K562 (cell line): ENCODE measurements around the gene CFAP70. TPM values are rescaled to one million over a fixed set of nuclear protein-coding genes. Genes with fewer than 3 reads are reported as not detected.
A peak's percentile ranks its signal among the peaks of the same experiment; 100 is the strongest.

Experiments
- C11orf30 ChIP-seq: fragments of 450-650 bp; IDR thresholded peaks from 2 replicates; pipeline ENCODE4 v1.6.1; 2016; ENCODE audit warnings: low read depth, mild to moderate bottlenecking
- ETS1 ChIP-seq: conservative IDR thresholded peaks from 2 replicates; pipeline ENCODE4 v1.6.1; 2011; ENCODE audit warnings: low read depth, mild to moderate bottlenecking, low read length; ENCODE audit not compliant: control insufficient read depth
- HNRNPLL ChIP-seq: fragments of 200-400 bp; formaldehyde crosslinking; IDR thresholded peaks from 2 replicates; pipeline ENCODE4 v1.6.1; 2017; ENCODE audit warnings: low read length, low read depth, mild to moderate bottlenecking; ENCODE audit not compliant: poor library complexity, severe bottlenecking
- MCM2 ChIP-seq: fragments of 450-650 bp; IDR thresholded peaks from 2 replicates; pipeline ENCODE4 v1.6.1; 2017; ENCODE audit warnings: low read depth, mild to moderate bottlenecking
- PHF21A ChIP-seq: fragments of 450-650 bp; IDR thresholded peaks from 2 replicates; pipeline ENCODE4 v1.6.1; 2017; ENCODE audit warnings: low read depth, borderline replicate concordance
- RBM25 ChIP-seq: fragments of 200-400 bp; formaldehyde crosslinking; IDR thresholded peaks from 2 replicates; pipeline ENCODE4 v1.6.1; 2018; ENCODE audit warnings: low read length, low read depth, moderate library complexity; ENCODE audit not compliant: severe bottlenecking
- SMARCA4 ChIP-seq: fragments of 450-650 bp; IDR thresholded peaks from 2 replicates; pipeline ENCODE4 v1.6.1; 2016
- SMARCA5 ChIP-seq: fragments of 450-650 bp; IDR thresholded peaks from 2 replicates; pipeline ENCODE4 v1.6.1; 2016
- TCF7 ChIP-seq: sonication (generic); IDR thresholded peaks from 2 replicates; pipeline ENCODE4 v1.6.1; 2016; ENCODE audit warnings: antibody characterized with exemption, borderline replicate concordance
- ZNF318 ChIP-seq, 2 experiments: fragments of 450-650 bp; IDR thresholded peaks; 2 replicates each; pipeline ENCODE4 v1.6.1; 2016; ENCODE audit warnings: mild to moderate bottlenecking in 2 of 2, borderline replicate concordance in 1 of 2, low read depth in 1 of 2, moderate library complexity in 1 of 2
- polyA plus RNA-seq, 8 experiments: library from polyadenylated mRNA; depleted of rRNA in 4 of 8; stranded (reverse) in 5 of 8; unstranded in 3 of 8; fragments of >200 nt; fragmentation: Nextera tagmentation in 2 of 8; fragmentation: Illumina TruSeq in 1 of 8; extraction: Ambion mirVana in 2 of 8; extraction: Trizol in 1 of 8; gene quantifications; 2 replicates each; pipeline versions ENCODE4 v1.2.1 to v1.2.3, GENCODE V29; 2011 to 2014; ENCODE audit warnings: inconsistent platforms in 1 of 8, missing spikeins in 1 of 8
- total RNA-seq, 7 experiments: library from RNA; depleted of rRNA in 6 of 7; stranded (reverse); fragments of >200 nt in 6 of 7; fragmentation: Illumina TruSeq in 2 of 7; extraction: Trizol in 2 of 7; gene quantifications; 2 replicates each; pipeline versions ENCODE4 v1.2.1 to v1.2.3, GENCODE V29; 2011 to 2021; ENCODE audit warnings: low replicate concordance in 1 of 7
- TF ChIP-seq, protein P1 (sequence below): sonication (generic); formaldehyde crosslinking; IDR thresholded peaks from 2 replicates; pipeline ENCODE4 v1.8.1; 2023; ENCODE audit warnings: mild to moderate bottlenecking, missing genetic modification reagents, moderate library complexity

CFAP70 gene
- total and polyA plus RNA-seq, 9 of the 15 experiments (the other 6 are each of a cell fraction or from before 2014, with no cell fraction given): 0.27 to 1.6 (median 0.86) TPM

DNA sequence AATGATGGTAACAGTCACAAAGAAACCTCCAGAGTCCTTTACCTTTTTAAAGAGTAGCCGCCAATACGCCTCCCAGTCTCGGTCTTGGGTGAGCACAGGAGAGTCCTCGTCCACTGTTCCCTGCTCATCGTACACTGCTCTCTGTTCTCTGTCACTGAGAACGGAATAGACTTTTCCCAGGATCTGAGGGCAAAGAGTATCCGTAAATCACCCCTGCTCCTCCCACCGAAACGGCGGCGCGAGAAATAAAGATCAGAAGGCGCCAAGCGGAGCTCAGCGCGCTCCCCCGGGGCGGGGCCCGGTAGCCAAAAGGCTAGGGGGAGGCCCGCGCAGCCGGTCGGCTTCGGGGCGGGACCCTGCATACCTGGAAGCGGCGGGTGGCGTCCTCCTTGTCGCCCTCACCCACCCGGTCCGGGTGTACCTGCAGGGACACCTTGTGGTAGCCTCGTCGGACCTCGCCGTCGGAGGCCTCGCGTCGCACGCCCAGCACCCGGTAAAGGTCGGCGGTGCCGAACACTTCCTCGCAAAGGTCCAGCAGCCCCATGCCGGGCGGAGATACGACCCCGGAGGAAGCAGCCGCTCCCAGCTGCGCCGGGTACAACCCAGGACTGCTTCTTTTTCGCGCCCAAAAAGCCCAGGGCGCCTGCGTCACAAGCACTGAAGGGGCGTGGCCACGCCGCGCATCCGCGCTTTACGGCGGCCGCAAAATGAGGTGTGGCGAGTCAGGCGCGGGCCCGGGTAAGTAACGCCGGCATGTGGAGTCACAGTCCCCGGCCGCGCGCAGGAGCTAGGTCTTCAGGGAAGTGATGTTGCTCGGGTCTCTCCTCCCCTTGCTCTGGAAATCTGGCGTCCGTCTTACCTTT, 111.8 kb downstream of the CFAP70 start, which contains the start of gene DNAJC9 (continued):
- peak; percentile 81 for TF ChIP-seq HNRNPLL
- no peak for TF ChIP-seq MCM2
- TF ChIP-seq ZNF318 (IDR thresholded peaks at IDR 0.05; ENCODE audit: borderline replicate concordance in 1 of 2, low read depth in 1 of 2): no peak
- TF ChIP-seq RBM25: no peak
- TF ChIP-seq SMARCA4: peak; percentile 68; the same call in 1 of the 2 replicates
- no peak; the same call in 1 of the 2 replicates for TF ChIP-seq ETS1
- no peak for TF ChIP-seq SMARCA5
- TF ChIP-seq PHF21A: no peak
- no peak; the same call in 1 of the 2 replicates for TF ChIP-seq TCF7
- TF ChIP-seq C11orf30: peak; percentile 70
- TF ChIP-seq, protein P1, sequence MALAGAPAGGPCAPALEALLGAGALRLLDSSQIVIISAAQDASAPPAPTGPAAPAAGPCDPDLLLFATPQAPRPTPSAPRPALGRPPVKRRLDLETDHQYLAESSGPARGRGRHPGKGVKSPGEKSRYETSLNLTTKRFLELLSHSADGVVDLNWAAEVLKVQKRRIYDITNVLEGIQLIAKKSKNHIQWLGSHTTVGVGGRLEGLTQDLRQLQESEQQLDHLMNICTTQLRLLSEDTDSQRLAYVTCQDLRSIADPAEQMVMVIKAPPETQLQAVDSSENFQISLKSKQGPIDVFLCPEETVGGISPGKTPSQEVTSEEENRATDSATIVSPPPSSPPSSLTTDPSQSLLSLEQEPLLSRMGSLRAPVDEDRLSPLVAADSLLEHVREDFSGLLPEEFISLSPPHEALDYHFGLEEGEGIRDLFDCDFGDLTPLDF (CRISPR knock-in tag): peak; percentile 100
